ENCODE measurements around the gene TEX11.

TEX11 gene

DNA sequence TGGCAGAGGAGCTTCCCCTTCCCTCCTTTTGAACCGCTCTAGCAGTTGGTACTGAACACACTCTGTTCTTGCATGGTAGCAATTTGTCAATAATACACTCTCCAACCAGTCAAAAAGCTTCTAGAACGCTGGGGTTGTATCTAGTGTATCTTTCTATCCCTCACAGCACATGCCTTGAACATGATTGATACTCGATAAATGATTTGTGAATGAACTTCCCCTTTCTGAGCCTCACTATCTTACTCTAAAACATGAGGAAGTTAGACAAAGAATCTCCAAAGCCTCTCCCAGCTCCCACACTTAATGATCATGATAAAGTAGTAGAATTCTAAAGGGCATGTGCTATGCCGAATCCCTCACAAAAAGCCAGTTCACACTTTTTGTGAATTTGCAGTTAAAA is 399.4 kb downstream of the TEX11 start:
- Histone ChIP-seq H3K9ac (ENCODE audit: low read length) (no peak overlapping the region), H3K79me2 (ENCODE audit: insufficient read depth, low read length) (no peaks in the 10 kb centered on the region), H3K9me3 (ENCODE audit: insufficient read depth, low read length) (no peaks in the 10 kb centered on the region), H4K20me1 (ENCODE audit: low read depth, low read length) (no peaks in the 10 kb centered on the region), H3F3A (ENCODE audit: insufficient read depth) (no peaks in the 10 kb centered on the region), H3K4me3 (ENCODE audit: insufficient read depth, low read length, poor library complexity, severe bottlenecking) (no peak overlapping the region), H3K27me3 (ENCODE audit: low read length) (no peaks in the 10 kb centered on the region), H3K4me2 (ENCODE audit: low read depth, low read length, poor library complexity, severe bottlenecking) (no peak overlapping the region), H3K9me2 (replicated peaks; ENCODE audit: insufficient read depth, low read length) (no peaks in the 10 kb centered on the region), H3K27ac (ENCODE audit: low read depth, low read length) (no peak overlapping the region), H2AFZ (ENCODE audit: low read depth, low read length, severe bottlenecking) (no peak overlapping the region), H3K36me3 (ENCODE audit: low read length) (no peaks in the 10 kb centered on the region)
- TF ChIP-seq CTCF (IDR thresholded peaks at IDR 0.05; ENCODE audit: insufficient read depth, low read length, poor library complexity, severe bottlenecking) = no peak
- no peak for TF ChIP-seq EZH2phosphoT487 (conservative IDR thresholded peaks at IDR 0.05; ENCODE audit: low read length)

DNA sequence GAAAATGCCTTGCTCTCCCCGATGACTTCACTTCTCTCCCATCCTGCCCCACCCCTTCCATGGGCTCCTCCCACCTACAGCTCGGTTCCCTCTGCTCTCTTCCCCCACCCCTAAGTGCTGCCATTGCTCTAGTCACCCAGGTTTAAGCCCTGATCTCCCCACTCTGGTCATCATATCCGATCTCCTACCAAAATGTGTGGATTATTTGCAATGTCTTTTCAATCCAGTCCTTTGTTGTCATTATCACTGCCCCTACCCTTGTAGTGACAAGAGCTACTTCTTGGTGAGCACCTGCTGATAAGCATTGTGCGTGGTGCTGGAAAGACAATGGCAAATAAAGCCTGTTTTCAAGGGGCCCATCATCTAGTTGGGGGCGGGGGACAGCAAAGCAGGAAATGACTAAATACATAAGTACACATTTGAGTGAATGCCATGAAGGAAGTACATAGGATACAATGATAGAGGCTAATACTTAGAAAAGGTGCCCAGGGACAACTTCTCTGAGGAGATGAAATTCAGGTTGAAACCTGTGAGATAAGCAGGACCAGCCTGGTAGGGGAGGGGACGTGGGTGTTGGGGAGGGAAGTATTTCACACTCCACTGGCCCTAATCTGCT is 400.1 kb downstream of the TEX11 start:
- no peaks in the 10 kb centered on the region for H3K79me2 ChIP-seq (ENCODE audit: insufficient read depth, low read length)
- H4K20me1 ChIP-seq (ENCODE audit: low read depth, low read length) = no peaks in the 10 kb centered on the region
- no peaks in the 10 kb centered on the region for H3F3A ChIP-seq (ENCODE audit: insufficient read depth)
- no peak overlapping the region for H3K27ac ChIP-seq (ENCODE audit: low read depth, low read length)
- H3K9ac ChIP-seq (ENCODE audit: low read length) = no peak overlapping the region
- no peak overlapping the region for H3K4me2 ChIP-seq (ENCODE audit: low read depth, low read length, poor library complexity, severe bottlenecking)
- no peaks in the 10 kb centered on the region for H3K9me3 ChIP-seq (ENCODE audit: insufficient read depth, low read length)
- no peaks in the 10 kb centered on the region for H3K27me3 ChIP-seq (ENCODE audit: low read length)
- no peak overlapping the region for H3K4me3 ChIP-seq (ENCODE audit: insufficient read depth, low read length, poor library complexity, severe bottlenecking)
- H2AFZ ChIP-seq (ENCODE audit: low read depth, low read length, severe bottlenecking) = no peak overlapping the region
- H3K36me3 ChIP-seq (ENCODE audit: low read length) = no peaks in the 10 kb centered on the region
- no peaks in the 10 kb centered on the region for H3K9me2 ChIP-seq (replicated peaks; ENCODE audit: insufficient read depth, low read length)
- TF ChIP-seq CTCF (IDR thresholded peaks at IDR 0.05; ENCODE audit: insufficient read depth, low read length, poor library complexity, severe bottlenecking) = no peak
- no peak for TF ChIP-seq EZH2phosphoT487 (conservative IDR thresholded peaks at IDR 0.05; ENCODE audit: low read length)

GRCh38 chrX:70505451-70505841 is 403.1 kb downstream of the TEX11 start:
- Histone ChIP-seq H3K9ac (ENCODE audit: low read length) (no peak overlapping the region), H4K20me1 (ENCODE audit: low read depth, low read length) (no peaks in the 10 kb centered on the region), H3K36me3 (ENCODE audit: low read length) (no peaks in the 10 kb centered on the region), H3K4me2 (ENCODE audit: low read depth, low read length, poor library complexity, severe bottlenecking) (no peak overlapping the region), H3K4me3 (ENCODE audit: insufficient read depth, low read length, poor library complexity, severe bottlenecking) (no peak overlapping the region), H3K9me3 (ENCODE audit: insufficient read depth, low read length) (no peaks in the 10 kb centered on the region), H3K79me2 (ENCODE audit: insufficient read depth, low read length) (no peaks in the 10 kb centered on the region), H3F3A (ENCODE audit: insufficient read depth) (no peaks in the 10 kb centered on the region), H3K9me2 (replicated peaks; ENCODE audit: insufficient read depth, low read length) (no peaks in the 10 kb centered on the region), H3K27me3 (ENCODE audit: low read length) (no peaks in the 10 kb centered on the region), H3K27ac (ENCODE audit: low read depth, low read length) (no peak overlapping the region), H2AFZ (ENCODE audit: low read depth, low read length, severe bottlenecking) (no peak overlapping the region)
- TF ChIP-seq EZH2phosphoT487 (conservative IDR thresholded peaks at IDR 0.05; ENCODE audit: low read length) (no peak), CTCF (IDR thresholded peaks at IDR 0.05; ENCODE audit: insufficient read depth, low read length, poor library complexity, severe bottlenecking) (no peak)
